ENCODE measurements around the gene HECW1.
"Not testable (repeated sequence)": the region's sequence is repeated elsewhere in the genome, so short reads cannot be mapped to it uniquely, and the experiment has no call there.

HECW1 gene

GRCh38 chr7:43463401-43463980 is 351.0 kb downstream of the HECW1 start:
- DNase-seq, result no peak

DNA sequence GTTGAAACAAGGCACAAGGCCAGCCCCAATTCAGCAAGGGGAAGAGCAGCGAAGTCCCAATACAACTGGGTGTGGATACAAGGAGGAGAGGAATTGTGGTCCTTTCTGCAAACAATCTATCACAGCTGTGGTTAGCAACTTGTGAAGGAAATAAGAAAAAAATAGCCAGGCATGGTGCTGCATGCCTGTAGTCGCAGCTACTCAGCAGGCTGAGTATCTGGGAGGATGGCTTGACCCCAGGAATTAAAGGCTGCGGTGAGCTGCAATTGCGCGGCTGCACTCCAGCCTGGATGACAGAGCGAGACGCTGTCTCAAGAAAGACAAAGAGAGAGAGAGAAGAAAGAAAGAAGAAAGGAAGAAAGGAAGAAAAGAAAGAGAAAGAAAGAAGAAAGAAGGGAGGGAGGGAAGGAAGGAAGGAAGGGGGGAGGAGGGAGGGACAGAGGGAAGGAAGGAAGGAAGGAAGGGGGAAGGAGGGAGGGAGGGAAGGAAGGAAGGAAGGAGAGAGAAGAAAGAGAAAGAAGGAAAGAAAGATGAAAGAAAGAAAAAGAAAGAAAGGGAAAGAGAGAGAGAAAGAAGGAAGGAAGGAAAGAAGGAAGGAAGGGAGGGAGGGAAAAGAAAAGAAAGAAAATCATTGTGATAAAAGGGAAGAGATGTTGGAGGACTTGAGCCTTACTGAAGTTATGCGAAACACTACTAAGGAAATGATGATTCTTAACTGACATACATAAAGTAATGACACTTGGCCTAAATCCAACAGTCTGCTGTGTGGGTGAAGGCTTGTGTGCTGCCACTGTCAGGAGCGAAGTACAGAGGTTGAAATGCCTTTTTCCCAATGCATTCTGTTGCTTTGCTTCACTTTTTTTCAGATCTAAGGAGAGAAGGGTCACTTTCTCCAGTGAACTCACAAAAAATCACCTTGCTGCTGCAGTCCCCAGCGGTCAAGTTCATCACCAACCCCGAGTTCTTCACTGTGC is 353.4 kb downstream of the HECW1 start:
- DNase-seq, result no peak

- DNase-seq, result no peak
Observed at GRCh38 chr7:43467406-43467805, 355.0 kb downstream of the HECW1 start.

- DNase-seq, result no peak
Observed at GRCh38 chr7:43467846-43468245, 355.4 kb downstream of the HECW1 start.

GRCh38 chr7:43469051-43469450 is 356.6 kb downstream of the HECW1 start:
- DNase-seq, result no peak

- DNase-seq, result no peak
Observed at GRCh38 chr7:43470110-43470509, 357.7 kb downstream of the HECW1 start.

DNA sequence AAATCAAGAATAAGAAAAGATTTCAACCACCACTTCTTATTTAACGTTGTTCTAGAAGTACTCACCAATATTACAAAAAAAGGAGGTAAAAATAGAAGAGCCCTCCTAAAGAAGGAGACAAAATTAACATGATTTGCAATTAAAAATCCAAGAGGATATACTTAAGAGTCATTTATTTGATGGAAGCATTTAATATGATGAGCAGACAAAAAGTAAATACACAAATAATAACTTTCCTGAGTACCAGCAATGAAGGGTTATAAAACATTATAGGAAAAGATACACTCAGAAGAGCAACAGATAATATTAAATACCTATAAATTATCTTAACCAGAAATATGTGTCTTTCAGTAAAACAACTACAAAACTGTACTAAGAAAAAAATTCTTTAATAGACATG is 363.5 kb downstream of the HECW1 start:
- DNase-seq, result no peak

- no peak for DNase-seq
Observed at GRCh38 chr7:43476896-43477295, 364.4 kb downstream of the HECW1 start.

GRCh38 chr7:43479042-43479441 is 366.6 kb downstream of the HECW1 start:
- no peak for DNase-seq

- no peak for DNase-seq
Observed at GRCh38 chr7:43479543-43479942, 367.1 kb downstream of the HECW1 start.

GRCh38 chr7:43480581-43480980 is 368.1 kb downstream of the HECW1 start:
- DNase-seq, result no peak

GRCh38 chr7:43481902-43482678 is 369.6 kb downstream of the HECW1 start:
- DNase-seq, result no peak

- DNase-seq, result no peak
Observed at GRCh38 chr7:43482679-43483252, 370.3 kb downstream of the HECW1 start.

GRCh38 chr7:43484678-43485395 is 372.4 kb downstream of the HECW1 start:
- no peak for DNase-seq

DNA sequence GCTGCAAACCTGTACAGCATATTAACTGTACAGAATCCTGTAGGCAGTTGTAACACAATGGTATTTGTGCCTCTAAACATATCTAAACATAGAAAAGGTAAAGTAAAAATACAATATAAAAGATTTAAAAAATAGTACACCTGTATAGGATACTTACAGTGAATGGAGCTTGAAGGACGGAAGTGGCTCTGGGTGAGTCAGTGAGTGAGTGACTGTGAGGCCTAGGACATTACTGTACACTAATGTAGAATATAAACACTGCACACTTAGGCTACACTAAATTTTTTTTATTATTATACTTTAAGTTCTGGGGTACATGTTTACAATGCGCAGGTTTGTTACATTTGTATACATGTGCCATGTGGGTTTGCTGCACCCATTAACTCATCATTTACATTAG is 373.1 kb downstream of the HECW1 start:
- no peak for DNase-seq

DNA sequence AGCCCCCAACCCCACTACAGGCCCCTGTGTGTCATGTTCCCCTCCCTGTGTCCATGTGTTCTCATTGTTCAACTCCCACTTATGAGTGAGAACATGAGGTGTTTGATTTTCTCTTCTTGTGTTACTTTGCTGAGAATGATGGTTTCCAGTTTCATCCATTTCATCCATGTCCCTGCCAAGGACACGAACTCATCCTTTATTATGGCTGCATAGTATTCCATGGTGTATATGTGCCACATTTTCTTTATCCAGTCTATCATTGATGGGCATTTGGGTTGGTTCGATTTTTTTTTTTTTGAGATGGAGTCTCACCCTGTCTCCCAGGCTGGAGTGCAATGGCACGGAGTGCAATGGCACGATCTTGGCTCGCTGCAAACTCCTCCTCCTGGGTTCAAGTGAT is 373.6 kb downstream of the HECW1 start:
- not testable (repeated sequence) for DNase-seq

- no peak for DNase-seq
Observed at GRCh38 chr7:43486634-43487033, 374.2 kb downstream of the HECW1 start.

DNA sequence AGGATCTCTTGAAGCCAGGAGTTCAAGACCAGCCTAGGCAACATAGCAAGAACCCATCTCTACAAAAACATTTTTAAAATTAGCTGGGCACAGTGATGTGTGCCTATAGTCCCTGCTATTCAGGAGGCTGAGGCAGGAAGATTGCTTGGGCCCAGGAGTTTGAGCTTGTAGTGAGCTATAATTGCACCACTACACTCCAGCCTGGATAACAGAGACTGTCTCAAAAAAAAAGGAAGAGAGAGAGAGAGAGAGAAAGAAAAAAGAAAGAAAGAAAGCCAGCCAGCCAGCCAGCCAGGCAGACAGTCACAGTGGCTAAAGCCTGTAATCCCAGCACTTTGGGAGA is 375.3 kb downstream of the HECW1 start:
- no peak for DNase-seq

DNA sequence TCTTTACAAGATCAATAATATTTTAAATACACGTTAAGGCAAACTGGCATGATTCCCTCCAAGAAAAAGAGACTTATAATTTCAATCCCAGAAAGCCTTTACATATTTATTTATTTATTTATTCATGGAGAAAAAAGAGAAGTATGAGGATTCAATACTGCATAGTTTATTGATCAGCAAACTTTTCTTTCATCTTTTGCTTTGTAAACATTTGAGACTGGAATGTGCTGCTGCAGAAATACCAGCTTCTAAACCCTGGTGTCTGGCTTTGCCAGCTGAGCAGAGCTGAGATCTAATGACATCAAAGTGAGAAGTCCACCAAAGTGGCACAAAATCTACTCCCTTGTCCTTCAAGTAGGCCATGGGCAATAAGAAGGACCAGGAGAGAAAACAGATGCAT is 376.8 kb downstream of the HECW1 start:
- no peak for DNase-seq

GRCh38 chr7:43490016-43490415 is 377.6 kb downstream of the HECW1 start:
- no peak for DNase-seq

GRCh38 chr7:43491123-43491522 is 378.7 kb downstream of the HECW1 start:
- DNase-seq, result no peak

Measured in nucleus accumbens (tissue), 56 donors.